Fibroblast of mammary gland (primary cell): ENCODE results near the gene FBXL15.
A peak's percentile ranks its signal among the peaks of the same experiment; 100 is the strongest.
"Not testable (repeated sequence)": the region's sequence is repeated elsewhere in the genome, so short reads cannot be mapped to it uniquely, and the experiment has no call there.

Source experiments
- DNase-seq: peaks from one replicate; pipeline ENCODE4 v3.0.0-alpha.2; 2010; ENCODE audit warnings: low read depth
- H3K4me3 ChIP-seq: 2 replicates; pipeline ENCODE4 v1.5.1; 2011; ENCODE audit warnings: low read depth, mild to moderate bottlenecking, low read length, moderate library complexity; ENCODE audit not compliant: control insufficient read depth
- CTCF ChIP-seq: conservative IDR thresholded peaks from 2 replicates; pipeline ENCODE4 v1.5.1; 2011; ENCODE audit warnings: low read depth, low read length, inconsistent platforms; ENCODE audit not compliant: control insufficient read depth, insufficient read depth

The FBXL15 gene

DNA sequence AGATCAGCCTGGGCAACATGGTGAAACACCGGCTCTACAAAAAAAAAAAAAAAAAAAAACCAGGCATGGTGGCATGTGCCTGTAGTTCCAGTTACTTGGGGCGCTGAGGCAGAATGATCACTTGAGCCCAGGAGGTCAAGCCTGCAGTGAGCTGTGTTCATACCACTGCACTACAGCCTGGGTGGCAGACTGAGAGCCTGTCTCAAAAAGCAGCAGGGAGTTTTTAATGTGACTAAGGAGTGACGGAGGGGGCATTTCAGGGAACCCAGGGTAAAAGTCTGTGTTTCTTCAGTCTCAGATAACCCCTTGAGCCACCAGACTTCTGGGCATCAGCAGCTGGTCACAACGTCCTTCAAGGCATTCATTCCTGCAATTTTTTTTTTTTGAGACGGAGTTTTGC is 32.9 kb downstream of the FBXL15 start:
- no peak overlapping the region for H3K4me3 ChIP-seq
- no peak for TF ChIP-seq CTCF
- DNase-seq = no peak

DNA sequence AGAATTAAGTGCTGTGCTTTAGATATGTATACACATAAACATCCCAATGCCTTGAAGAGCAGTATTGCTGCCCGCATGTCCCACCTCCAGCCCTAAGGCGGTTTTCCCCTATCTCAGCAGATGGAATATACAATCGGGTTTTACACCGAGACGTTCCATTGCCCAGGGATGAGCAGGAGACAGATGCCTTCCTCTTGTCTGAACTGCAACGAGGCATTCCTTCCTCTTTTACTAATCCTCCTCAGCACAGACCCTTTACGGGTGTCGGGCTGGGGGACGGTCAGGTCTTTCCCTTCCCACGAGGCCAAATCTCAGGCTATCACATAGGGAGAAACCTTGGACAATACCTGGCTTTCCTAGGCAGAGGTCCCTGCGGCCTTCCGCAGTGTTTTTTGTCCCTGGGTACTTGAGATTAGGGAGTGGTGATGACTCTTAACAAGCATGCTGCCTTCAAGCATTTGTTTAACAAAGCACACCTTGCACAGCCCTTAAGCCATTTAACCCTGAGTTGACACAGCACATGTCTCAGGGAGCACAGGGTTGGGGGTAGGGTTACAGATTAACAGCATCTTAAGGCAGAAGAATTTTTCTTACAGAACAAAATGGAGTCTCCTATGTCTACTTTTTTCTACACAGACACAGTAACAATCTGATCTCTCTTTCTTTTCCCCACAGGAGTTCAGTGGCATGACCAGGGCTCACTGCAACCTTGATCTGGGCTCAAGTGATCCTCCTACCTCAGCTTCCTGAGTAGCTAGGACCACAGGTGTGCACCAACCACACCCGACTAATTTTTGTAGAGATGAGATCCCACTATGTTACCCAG is 34.2 kb downstream of the FBXL15 start:
- DNase-seq, H3K4me3 ChIP-seq: not testable (repeated sequence)

DNA sequence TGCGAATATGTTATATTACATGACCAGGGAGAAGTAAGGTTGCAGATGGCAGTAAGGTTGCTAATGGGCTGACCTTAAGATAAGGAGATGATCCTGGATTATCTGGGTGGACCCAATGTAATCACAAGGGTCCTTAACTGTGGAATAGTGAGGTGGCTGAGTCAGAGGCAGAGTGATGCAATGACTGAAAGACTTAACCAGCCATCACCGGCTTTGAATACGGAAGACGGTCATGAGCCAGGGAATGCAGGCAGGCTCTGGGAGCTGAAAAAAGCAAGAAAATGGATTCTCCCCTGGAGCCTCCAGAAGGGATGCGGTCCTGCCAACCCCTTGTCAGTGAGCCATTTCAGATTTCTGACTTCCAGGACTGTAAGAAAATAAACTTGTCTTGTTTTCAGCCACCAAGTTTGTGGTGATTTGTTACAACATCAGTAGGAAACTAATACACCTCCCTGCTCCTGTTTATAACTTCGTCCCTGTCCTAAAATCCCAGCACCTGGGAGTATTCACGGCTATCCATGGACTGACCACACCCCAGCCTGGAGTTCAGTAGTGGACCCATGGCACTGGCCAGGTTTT is 35.3 kb downstream of the FBXL15 start:
- peak; percentile 91 for DNase-seq
- H3K4me3 ChIP-seq = no peak overlapping the region
- TF ChIP-seq CTCF = no peak

GRCh38 chr10:102457591-102458150 is 37.0 kb downstream of the FBXL15 start:
- no peak overlapping the region for H3K4me3 ChIP-seq
- peak; percentile 93 for DNase-seq
- TF ChIP-seq CTCF = no peak

- TF ChIP-seq CTCF = no peak
- no peak overlapping the region for H3K4me3 ChIP-seq
- no peak for DNase-seq
Observed at GRCh38 chr10:102458656-102459055, 38.0 kb downstream of the FBXL15 start.

DNA sequence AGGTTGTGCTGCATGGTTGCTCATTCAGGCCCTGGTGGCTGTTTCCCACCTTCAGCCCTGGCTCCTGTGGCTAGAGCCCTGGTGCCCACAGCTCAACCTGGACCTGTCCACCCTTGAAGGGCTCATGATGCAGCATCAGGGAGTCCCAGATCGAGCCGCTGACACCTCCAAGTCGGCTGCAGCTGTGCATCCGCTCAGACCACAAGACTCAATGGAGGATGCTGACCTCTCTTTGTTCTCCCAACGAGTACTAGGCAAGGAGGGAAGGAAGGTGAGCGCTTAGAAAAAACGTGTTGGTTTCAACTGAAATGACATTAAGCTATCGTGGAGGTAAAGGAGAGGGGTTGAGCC is 40.2 kb downstream of the FBXL15 start:
- H3K4me3 ChIP-seq = peak overlapping the region; percentile 55
- DNase-seq = no peak
- TF ChIP-seq CTCF = no peak
